G401 (cell line): ENCODE data around the gene PIK3R3. TPM values are rescaled to one million over a fixed set of nuclear protein-coding genes. Genes with fewer than 3 reads are reported as not detected.
A peak's percentile ranks its signal among the peaks of the same experiment; 100 is the strongest.

Source experiments
- DNase-seq: peaks from one replicate; pipeline ENCODE4 v3.0.0-alpha.2; 2015; ENCODE audit warnings: low spot score
- in situ Hi-C: cut with HindIII; loops from 2 replicates; pipeline ENCODE4 v1.10.0; 2016; ENCODE audit warnings: low sequenced_read_pairs, mixed read lengths
- total RNA-seq: library from RNA; depleted of rRNA; stranded (reverse); fragments of >200 nt; shearing (Covaris generic); gene quantifications from 2 replicates; pipeline ENCODE4 v1.2.3, GENCODE V29; 2014

The PIK3R3 gene
- total RNA-seq, 1 experiment from 2014 or later, result 15.8 TPM

DNA sequence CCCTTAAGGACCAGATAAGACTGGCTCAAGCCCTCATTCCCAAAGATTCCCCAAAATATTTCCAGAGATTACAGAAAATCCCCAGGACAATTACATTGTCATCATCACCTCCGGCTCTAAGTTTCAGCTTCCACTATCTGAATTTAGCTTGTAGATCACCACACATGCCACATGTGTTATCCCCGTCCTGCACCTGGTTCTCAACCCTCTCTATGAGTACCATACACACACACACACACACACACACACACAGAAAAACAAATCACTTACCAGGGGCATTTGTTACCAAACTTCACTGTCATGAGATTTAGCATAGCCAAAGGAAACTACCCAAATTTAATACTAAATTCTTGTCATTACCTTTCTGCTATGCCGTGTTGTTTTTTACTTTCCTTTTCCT is 27.1 kb upstream of the PIK3R3 start:
- no peak for DNase-seq
- in situ Hi-C loops, result no loop called here

DNA sequence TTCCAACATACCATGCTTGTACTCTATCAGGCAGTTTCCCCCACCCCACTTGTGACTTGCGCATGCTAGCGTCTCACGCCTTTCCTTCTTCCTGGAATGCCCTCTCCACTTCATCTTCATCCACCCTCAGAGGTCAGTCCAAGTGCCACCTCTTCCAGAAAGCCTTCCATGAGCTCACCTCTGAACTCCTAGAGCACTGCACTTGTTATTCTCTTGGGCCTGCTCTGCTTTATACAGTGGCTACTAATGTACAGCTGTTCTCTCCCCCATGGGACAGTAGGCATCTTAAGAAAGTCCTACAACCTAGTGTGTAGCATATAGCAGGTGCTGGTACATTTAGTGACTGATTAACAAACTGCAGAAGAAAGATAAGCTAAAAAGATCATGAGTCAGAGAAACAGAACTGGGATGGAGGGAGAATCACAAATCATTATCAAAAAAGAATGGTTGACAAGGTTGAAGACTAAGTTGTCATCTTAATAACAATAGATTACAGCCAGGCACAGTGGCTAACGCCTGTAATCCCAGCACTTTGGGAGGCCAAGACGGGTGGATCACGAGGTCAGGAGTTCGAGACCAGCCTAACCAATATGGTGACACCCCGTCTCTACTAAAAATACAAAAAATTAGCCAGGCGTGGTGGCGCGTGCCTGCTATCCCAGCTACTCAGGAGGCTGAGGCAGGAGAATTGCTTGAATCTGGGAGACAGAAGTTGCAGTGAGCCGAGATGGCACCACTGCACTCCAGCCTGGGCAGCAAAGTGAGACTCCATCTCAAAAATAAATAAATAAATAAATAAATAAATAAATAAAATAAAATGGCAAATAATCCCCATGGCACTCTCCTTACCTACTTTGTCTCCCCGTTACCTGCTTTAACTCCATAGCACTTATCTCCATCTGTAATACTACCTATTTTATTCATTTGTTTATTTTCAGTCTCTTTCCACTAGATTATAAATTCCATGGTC is 26.2 kb upstream of the PIK3R3 start:
- in situ Hi-C loops, result no loop called here
- no peak for DNase-seq

DNA sequence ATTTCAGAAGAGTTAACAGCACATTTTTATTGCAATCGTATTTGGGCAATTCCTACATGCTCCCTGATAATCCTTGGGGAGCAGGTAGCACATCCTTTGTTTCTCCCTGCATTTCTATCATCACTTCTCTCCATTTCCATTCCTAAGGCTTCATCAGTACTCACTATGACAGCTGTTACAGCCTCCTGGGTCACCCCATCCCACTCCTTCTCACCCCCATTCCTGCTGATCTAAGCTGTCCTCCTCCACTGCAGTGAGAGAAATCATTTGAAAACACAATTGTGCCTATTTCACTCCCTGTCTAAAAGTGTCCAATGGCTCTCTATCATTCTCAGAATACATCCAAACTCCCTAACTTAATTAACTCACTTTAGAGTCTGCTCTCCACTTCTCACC is 25.5 kb upstream of the PIK3R3 start:
- no peak for DNase-seq
- in situ Hi-C loops, result no loop called here

DNA sequence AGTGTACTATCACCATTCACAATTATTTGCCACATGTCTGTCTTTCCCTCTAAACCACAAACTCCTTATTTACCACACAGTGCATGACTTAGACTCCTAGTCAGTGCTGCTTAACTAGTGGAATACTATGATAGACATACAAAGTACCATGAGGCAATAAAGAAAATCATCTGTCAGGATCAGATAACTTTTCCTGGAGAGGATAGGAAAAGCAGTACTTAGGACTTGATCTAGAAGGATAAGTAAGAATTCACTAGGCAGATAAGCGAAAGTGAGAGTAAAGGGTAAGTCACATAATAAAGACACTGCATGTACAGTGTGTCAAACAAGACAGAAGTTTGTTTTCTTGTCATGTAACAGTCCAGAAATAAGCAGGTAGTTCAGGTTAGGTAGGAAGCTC is 21.3 kb upstream of the PIK3R3 start:
- DNase-seq, result no peak
- in situ Hi-C loops, result no loop called here

DNA sequence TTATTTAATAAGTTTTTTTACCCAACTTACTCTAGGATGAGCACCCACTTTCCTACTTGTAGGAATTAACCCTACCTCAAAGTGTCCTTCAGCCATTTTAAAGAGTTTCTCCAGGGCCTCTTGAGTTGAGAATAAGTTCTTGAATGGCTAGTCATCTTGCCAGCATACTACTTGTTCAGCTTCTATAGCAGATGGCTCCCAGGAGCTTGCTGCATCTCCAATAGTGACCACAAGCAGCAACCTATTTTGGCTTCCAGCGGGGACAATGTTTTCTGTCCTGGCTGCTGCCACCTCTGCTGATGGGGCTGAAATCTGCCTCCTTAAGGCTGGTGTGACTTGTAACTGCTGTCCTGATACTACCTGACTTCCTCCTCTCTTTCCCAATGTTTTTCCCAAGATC is 20.8 kb upstream of the PIK3R3 start:
- no peak for DNase-seq
- in situ Hi-C loops, result no loop called here

DNA sequence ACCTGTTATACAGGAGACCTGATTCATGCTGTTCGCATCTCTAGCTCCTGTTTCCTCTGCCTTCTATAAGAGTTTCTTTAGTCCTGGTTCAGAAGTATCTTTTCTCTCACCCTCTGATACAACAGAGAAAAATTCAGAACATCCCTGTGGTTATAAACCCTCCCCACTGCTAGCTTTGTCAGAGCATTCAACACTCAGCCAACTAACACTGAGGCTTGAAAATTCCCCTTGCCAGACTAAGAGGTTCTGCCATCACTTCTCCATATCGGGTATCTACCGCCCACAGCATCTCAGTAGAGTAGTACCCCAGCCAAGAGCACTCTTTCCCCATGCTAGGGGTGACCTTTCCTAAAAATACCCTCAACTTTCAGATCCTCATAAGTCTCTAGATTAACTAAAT is 19.6 kb upstream of the PIK3R3 start:
- DNase-seq, result no peak
- in situ Hi-C loops, result no loop called here

DNA sequence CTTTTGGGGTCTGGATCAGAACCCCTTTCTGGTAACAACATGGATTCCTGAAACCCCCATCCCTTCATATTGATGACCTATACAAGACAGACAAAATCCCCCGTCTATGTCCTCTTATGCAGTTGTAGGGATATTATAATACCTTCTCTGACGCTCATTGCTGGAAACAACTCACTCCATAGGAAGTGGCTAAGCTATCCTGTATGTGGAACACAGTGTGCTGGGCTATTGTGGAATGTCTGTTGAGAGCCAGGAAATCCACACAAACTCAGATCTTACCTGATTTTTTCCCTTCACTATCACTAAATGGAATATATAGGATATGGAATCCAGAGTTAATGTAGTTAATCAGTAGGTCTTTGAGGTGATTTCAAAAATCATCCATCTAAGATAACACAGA is 17.7 kb upstream of the PIK3R3 start:
- in situ Hi-C loops, result no loop called here
- DNase-seq, result no peak

DNA sequence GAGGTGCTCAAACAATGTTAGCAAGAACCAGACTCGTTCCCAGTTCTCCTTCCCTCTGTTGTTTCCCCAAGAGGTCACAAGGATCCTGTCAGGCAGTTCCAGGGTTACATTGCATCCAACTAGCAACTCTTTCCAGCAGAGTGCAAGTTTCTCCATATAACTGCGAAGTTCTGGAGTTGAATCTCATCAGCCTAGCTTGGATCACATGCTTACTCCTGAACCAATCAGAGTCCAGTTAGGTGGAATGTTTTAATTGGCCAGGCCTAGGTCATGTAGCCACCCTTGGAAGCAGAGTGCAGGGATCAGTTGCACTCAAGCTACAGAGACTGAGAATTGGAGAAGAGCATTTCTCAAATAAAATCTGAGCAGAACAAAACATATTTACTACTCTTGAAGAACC is 15.9 kb upstream of the PIK3R3 start:
- no peak for DNase-seq
- in situ Hi-C loops, result no loop called here

DNA sequence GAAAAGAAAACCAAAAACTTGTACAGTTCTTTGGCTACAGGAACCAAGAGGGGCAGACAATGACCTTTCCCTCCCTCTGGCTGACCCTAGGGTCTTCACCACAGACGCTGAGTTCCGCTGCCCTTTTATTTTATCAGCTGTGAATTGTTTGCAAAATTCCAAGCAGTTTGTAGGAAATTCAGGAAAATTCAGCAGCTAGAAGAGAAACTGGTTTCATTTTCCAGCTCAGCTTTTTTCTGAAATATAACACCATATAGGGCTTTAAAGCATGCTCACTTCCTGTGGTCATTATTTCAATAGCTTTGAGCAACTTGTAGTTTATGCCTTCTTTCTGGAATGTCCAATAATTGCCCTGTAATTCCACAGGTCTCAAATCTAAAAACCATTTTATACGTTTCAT is 5.5 kb upstream of the PIK3R3 start:
- no peak for DNase-seq
- in situ Hi-C loops, result no loop called here

DNA sequence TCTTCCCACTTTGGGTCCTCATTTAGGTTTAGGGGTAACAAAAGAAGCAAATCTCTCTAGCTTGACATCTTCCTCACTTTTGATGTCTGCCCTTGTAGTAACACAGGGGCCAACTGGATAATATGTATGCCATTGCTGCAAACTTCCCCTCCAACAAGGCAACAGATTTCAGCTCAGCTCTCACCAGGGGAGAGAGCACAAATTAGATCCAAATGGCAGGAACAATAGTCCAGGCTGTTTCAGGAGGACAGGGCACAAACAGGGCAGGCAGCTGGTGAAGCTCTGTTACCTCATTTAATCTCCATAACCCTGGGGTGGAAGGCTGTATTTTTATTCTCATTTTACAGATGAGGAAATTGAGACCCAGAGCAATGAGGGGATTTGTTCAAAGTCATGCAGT is 4.3 kb upstream of the PIK3R3 start:
- peak; percentile 96 for DNase-seq
- in situ Hi-C loops, result no loop called here

DNA sequence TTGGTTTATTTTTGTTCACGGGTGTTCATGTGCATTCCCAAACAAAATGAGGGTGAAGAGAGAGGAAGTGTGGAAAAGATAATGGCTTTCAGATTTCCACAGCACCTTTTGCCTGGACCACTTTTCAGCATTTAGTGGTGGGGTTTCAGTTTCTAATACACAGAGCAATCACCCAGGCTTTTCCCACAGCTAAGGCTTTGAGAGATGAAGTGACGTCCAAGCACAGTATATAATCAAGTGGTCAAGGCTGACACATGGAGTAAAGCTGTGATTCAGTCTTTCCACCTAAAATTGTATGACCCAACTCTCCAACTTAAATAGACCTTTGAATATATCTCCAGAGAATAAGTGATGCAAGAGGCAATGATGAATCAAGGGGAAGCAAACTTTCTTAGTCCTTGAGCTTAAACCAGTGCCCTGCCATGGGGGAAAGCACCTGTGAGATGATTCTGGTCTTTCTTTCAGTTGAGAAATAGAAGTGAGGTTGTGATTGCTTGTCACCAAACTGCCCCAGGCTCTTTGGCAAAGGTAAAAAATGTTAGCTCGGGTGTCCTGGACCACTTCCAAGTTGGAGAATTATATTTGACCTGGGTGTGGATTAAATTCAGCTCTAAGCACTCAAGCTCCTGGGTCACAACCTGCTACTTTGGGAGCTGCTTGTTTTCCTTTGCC is 2.4 kb upstream of the PIK3R3 start:
- DNase-seq, result peak; percentile 89
- in situ Hi-C loops, result no loop called here

DNA sequence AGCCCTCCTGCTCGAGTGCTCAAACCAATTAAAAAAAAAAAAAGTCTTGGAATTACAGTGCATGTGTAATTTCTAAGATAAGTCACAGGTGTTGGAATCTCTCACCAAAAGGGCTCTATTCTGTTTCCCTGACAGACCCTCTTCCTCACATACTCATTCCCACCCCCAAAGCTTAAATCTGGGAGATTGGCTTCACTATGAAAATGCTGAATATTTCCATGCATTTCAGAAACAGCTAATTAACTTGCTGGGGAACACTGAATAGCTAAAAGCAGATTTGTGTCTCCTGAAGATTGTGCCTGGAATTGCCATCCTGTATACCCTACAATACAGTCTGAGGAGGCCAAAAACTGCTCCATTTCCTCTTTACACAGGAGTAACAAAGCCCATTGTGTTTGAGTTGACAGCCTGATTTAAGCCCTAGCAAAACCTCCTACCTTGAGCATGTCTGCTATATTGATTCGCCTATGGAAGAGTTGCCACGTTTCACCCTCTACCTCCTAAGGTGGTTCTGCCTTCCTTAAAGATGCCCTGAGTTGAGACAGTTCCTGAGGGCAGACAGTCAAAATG is 1.4 kb upstream of the PIK3R3 start:
- in situ Hi-C loops, result no loop called here
- no peak for DNase-seq

DNA sequence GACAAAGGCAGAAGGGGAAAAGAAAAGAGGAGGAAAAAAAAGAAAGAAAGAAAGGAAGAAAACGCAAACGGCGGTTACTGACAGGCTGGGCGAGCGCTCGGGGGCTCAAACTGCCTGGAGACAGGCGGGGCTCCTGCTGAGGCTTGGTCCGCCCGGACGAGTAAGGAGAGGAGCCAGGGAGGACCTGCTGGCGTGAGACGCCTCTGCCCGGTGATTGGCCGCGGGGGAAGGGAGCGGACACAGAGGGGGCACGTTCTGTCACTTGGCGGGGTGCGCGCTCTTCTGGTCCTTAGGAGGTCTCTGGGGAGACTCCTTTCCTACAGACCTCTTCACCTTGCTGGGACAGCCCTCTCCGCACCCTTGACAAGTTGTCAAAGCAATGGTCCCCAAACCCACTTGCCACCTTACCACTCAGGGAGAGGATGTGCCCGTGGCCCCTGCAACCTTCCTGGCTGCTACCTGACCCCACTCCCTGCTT is 791 bp upstream of the PIK3R3 start:
- in situ Hi-C loops, result no loop called here

DNA sequence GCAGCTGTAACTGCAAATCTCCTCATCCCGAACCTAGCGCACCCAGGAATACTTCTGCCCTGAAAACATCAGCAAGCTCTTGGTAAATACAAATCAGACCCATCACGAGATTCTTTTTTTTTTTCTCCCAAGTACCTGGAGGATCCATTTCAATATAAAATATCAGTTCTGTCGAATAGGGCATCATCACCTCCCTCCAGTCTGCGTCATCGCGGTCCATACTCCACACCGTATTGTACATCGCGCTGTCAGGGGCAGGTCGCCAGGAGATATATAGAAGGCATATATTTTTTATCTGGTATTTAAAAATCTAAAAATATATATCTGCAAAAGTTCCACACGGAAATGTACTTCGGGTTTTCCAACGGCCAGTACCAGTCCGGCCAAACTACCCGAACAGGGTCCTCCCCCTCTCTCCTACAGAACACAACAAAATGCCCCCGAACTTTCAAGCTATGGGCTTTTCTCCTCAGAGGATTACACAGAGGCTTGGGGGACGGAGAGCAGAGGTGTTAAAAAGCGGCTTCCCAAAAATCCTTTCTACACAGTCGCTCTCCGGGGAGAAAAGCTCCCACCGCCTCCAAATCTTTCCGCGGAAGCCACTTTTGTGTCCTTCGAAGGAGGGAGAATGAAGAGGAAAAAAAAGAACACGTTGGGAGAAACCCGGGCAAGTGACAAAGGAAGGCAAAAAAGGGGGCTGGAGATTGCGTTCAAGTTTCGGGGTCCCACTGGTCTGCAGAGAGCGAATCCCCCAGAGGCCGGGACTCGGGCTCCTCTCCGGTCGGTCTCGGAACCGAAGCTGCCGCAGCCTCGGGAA is 509 bp downstream of the PIK3R3 start:
- DNase-seq, result peak; percentile 53

More for the DNA sequence above, 791 bp upstream of the PIK3R3 start:
- DNase-seq, result no peak

DNA sequence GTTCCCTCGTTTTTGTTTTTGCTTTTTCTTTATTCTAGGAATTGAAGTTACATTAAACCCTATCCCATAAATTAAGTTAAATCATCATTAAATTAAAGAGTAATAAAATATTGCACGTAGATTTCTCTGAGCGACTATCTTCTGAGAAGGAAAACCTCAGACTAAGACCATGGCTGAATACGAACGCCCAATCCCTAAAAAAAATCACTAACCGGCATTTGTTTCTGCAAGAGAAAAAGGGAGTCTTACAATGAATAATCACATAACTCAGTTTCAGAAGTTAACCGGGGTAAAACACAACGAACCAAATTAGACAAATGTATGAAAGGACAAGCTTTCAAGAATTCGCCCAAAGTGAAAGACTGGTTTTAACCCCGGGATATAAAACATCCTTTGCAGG is 1.3 kb downstream of the PIK3R3 start:
- in situ Hi-C loops, result no loop called here
- DNase-seq, result peak; percentile 66

More for the DNA sequence above, 509 bp downstream of the PIK3R3 start:
- in situ Hi-C loops, result no loop called here

DNA sequence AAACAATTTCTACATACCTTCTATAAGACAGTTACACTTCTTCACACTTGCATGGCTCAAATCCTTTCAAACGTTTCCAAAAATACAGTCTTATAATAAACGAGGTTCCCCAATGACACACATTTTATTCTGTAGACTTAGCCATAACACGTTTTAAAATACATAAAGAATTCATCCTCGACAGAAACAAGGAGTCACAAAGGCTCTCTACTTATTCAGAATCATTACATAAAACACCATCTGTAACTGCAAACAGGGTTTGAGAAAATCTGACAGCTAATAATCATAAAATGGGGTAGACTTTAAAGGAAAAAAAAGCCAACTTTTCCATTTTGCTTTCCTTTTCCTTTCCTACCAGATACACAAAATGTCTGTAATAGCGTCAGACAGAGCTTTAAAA is 1.8 kb downstream of the PIK3R3 start:
- in situ Hi-C loops, result no loop called here
- DNase-seq, result no peak

DNA sequence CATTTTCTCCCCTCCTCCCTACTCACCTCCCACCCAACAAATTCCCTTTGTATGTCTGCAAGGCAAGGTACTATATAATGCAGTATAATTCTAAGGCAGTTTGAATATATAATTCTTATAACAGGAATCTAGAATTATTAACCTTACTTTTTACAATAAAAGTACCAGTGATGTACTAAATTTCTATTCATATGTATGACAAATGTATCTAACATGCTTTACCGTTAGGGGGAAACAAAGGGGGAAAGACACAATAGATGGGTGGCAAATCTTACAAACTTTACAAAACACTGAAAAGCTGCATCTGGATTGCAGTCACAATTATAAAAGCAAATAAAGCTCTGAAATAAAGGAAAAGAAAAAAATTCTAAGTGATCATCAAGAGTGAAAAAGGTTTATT is 2.3 kb downstream of the PIK3R3 start:
- in situ Hi-C loops, result no loop called here
- DNase-seq, result no peak

DNA sequence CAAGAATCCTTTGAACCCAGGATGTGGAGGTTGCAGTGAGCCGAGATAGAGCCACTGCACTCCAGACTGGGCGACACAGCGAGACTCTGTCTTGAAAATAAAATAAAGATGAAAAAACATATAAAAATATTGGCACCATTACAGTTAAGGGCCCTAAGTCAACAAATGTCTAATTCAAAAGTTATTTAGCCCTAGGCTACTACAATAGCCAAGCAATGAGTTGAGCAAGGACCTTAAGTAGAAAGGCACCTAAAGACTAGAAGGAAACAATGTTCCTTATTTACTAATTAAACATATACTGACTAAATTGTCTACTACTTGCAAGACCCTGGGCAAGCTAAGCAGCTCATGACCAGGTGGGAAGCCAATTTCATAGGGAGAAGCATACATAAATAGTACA is 4.1 kb downstream of the PIK3R3 start:
- in situ Hi-C loops, result no loop called here
- no peak for DNase-seq

DNA sequence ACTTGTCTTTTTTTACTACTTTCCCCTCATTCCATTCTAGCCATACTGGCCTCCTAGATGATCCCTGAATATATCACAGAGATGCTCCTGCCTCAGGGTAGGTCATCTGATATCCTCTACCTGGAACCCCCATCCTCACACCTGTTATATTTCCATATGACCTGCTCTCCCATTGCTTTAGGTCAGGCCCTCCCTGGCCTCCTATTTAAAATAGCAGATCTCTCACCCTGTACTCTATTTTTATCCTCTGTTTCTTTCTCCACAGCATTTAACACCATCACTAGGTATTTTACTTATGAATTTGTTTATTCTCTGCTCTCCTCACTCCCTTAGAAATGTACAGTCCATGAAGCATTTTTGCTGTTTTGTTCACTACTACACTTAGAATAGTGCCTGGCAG is 13.6 kb downstream of the PIK3R3 start:
- in situ Hi-C loops, result no loop called here
- DNase-seq, result no peak
